ENCODE measurements around the gene CYP2B6.

DNA sequence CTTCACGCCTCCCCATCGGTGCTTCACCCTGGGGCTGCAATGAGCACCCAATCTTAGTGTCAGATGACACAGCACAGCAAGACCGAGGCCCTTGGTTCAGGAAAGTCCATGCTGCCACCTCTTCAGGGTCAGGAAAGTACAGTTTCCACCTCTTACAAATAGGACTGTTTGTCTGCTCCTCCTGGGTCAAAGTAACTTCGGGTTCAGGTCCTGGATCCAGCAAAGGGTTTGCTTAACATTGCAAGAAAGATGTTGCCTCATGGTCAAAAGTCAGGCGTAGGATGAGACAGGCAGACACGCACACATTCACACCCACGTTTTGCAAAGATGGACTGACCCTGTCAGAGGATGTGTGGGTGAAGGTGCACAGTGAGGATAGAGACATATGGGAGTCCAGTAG is 1.6 kb upstream of the CYP2B6 start:
- TF ChIP-seq, protein P1, sequence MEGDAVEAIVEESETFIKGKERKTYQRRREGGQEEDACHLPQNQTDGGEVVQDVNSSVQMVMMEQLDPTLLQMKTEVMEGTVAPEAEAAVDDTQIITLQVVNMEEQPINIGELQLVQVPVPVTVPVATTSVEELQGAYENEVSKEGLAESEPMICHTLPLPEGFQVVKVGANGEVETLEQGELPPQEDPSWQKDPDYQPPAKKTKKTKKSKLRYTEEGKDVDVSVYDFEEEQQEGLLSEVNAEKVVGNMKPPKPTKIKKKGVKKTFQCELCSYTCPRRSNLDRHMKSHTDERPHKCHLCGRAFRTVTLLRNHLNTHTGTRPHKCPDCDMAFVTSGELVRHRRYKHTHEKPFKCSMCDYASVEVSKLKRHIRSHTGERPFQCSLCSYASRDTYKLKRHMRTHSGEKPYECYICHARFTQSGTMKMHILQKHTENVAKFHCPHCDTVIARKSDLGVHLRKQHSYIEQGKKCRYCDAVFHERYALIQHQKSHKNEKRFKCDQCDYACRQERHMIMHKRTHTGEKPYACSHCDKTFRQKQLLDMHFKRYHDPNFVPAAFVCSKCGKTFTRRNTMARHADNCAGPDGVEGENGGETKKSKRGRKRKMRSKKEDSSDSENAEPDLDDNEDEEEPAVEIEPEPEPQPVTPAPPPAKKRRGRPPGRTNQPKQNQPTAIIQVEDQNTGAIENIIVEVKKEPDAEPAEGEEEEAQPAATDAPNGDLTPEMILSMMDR (IDR thresholded peaks at IDR 0.05 in 4 of 5, conservative IDR thresholded peaks at IDR 0.05 in 1 of 5) = no peak
- no peak for TF ChIP-seq POLR2A (IDR thresholded peaks at IDR 0.05)
